Measurements from ENCODE around the gene PRDX1. TPM values are rescaled to one million over a fixed set of nuclear protein-coding genes. Genes with fewer than 3 reads are reported as not detected.

Gene PRDX1
- total and polyA plus RNA-seq, 2 experiments from 2014 or later, result 474 to 775 TPM

- Histone ChIP-seq H3K27ac (no peak overlapping the region), H3K79me2 (ENCODE audit: insufficient read depth) (no peaks in the 10 kb centered on the region)
- no peak for DNase-seq
These were observed 22.1 kb upstream of the PRDX1 start for GRCh38 chr1:45543581-45544417.

GRCh38 chr1:45542591-45542990 lies 20.9 kb upstream of the PRDX1 start:
- no peak overlapping the region for H3K4me3 ChIP-seq
- H2AFZ ChIP-seq, result no peak overlapping the region
- H3K9me2 ChIP-seq (ENCODE audit: insufficient read depth), result no peaks in the 10 kb centered on the region
- no peaks in the 10 kb centered on the region for H3K79me2 ChIP-seq (ENCODE audit: insufficient read depth)
- H3K4me2 ChIP-seq (ENCODE audit: unreplicated experiment), result no peak overlapping the region
- no peaks in the 10 kb centered on the region for H3K9me3 ChIP-seq (ENCODE audit: low read depth)
- 86 to 95% methylated on average over 4 of the region's 4 CpGs for WGBS, 2 experiments (ENCODE audit: low coverage in 1 of 2, low lambda C conversion rate in 2 of 2, missing lambda C conversion rate in 2 of 2)
- H3K36me3 ChIP-seq (ENCODE audit: low read depth), result no peaks in the 10 kb centered on the region
- H4K20me1 ChIP-seq (ENCODE audit: insufficient read depth), result no peaks in the 10 kb centered on the region
- H3K27ac ChIP-seq, result no peak overlapping the region
- TF ChIP-seq EZH2phosphoT487 (IDR thresholded peaks at IDR 0.05; ENCODE audit: insufficient read depth, low read depth), result no peak
- TF ChIP-seq EZH2 (IDR thresholded peaks at IDR 0.05; ENCODE audit: insufficient read depth, poor library complexity, severe bottlenecking), result no peak
- H3K4me1 ChIP-seq (ENCODE audit: insufficient read depth), result no peaks in the 10 kb centered on the region
- DNase-seq, result no peak
- H3F3A ChIP-seq (ENCODE audit: insufficient read depth), result no peaks in the 10 kb centered on the region
- no peaks in the 10 kb centered on the region for H3K27me3 ChIP-seq (replicated peaks; ENCODE audit: insufficient read depth)
- in situ Hi-C loops (cut with MboI), result no loop called here
- no peak overlapping the region for H3K9ac ChIP-seq

More at GRCh38 chr1:45543581-45544417, 22.1 kb upstream of the PRDX1 start:
- no peaks in the 10 kb centered on the region for H3F3A ChIP-seq (ENCODE audit: insufficient read depth)
- H2AFZ ChIP-seq, result no peak overlapping the region; the same call in 1 of the 2 replicates
- no peaks in the 10 kb centered on the region for H3K9me2 ChIP-seq (ENCODE audit: insufficient read depth)
- no peaks in the 10 kb centered on the region for H3K36me3 ChIP-seq (ENCODE audit: low read depth)
- WGBS, 2 experiments (ENCODE audit: low coverage in 1 of 2, low lambda C conversion rate in 2 of 2, missing lambda C conversion rate in 2 of 2), result 41% methylated on average over 8 of the region's 8 CpGs
- in situ Hi-C loops (cut with MboI), result no loop called here
- no peaks in the 10 kb centered on the region for H3K4me1 ChIP-seq (ENCODE audit: insufficient read depth)
- no peaks in the 10 kb centered on the region for H4K20me1 ChIP-seq (ENCODE audit: insufficient read depth)
- H3K9ac ChIP-seq, result no peak overlapping the region
- no peak overlapping the region for H3K4me3 ChIP-seq
- no peaks in the 10 kb centered on the region for H3K27me3 ChIP-seq (replicated peaks; ENCODE audit: insufficient read depth)
- no peaks in the 10 kb centered on the region for H3K9me3 ChIP-seq (ENCODE audit: low read depth)
- no peak for TF ChIP-seq EZH2 (IDR thresholded peaks at IDR 0.05; ENCODE audit: insufficient read depth, poor library complexity, severe bottlenecking)
- no peak for TF ChIP-seq EZH2phosphoT487 (IDR thresholded peaks at IDR 0.05; ENCODE audit: insufficient read depth, low read depth)
- no peak overlapping the region for H3K4me2 ChIP-seq (ENCODE audit: unreplicated experiment)

GRCh38 chr1:45541193-45541592 lies 19.5 kb upstream of the PRDX1 start:
- no peak for TF ChIP-seq EZH2phosphoT487 (IDR thresholded peaks at IDR 0.05; ENCODE audit: insufficient read depth, low read depth)
- no peak for TF ChIP-seq EZH2 (IDR thresholded peaks at IDR 0.05; ENCODE audit: insufficient read depth, poor library complexity, severe bottlenecking)
- H3K4me2 ChIP-seq (ENCODE audit: unreplicated experiment), result no peak overlapping the region
- H3K27me3 ChIP-seq (replicated peaks; ENCODE audit: insufficient read depth), result no peaks in the 10 kb centered on the region
- no peak for DNase-seq
- in situ Hi-C loops (cut with MboI), result no loop called here
- H3F3A ChIP-seq (ENCODE audit: insufficient read depth), result no peaks in the 10 kb centered on the region
- no peaks in the 10 kb centered on the region for H3K4me1 ChIP-seq (ENCODE audit: insufficient read depth)
- no peaks in the 10 kb centered on the region for H4K20me1 ChIP-seq (ENCODE audit: insufficient read depth)
- H3K27ac ChIP-seq, result no peak overlapping the region
- WGBS, 2 experiments (ENCODE audit: low coverage in 1 of 2, low lambda C conversion rate in 2 of 2, missing lambda C conversion rate in 2 of 2), result 91 to 100% methylated on average over 1 of the region's 1 CpG
- no peaks in the 10 kb centered on the region for H3K9me3 ChIP-seq (ENCODE audit: low read depth)
- H3K36me3 ChIP-seq (ENCODE audit: low read depth), result no peaks in the 10 kb centered on the region
- no peak overlapping the region for H3K9ac ChIP-seq
- H3K4me3 ChIP-seq, result no peak overlapping the region
- no peak overlapping the region for H2AFZ ChIP-seq
- H3K79me2 ChIP-seq (ENCODE audit: insufficient read depth), result no peaks in the 10 kb centered on the region
- H3K9me2 ChIP-seq (ENCODE audit: insufficient read depth), result no peaks in the 10 kb centered on the region

GRCh38 chr1:45536886-45537285 lies 15.2 kb upstream of the PRDX1 start:
- Histone ChIP-seq H3K4me2 (ENCODE audit: unreplicated experiment) (no peak overlapping the region), H3F3A (ENCODE audit: insufficient read depth) (no peaks in the 10 kb centered on the region), H3K9ac (no peak overlapping the region), H3K36me3 (ENCODE audit: low read depth) (no peaks in the 10 kb centered on the region), H3K27ac (no peak overlapping the region), H3K9me2 (ENCODE audit: insufficient read depth) (no peaks in the 10 kb centered on the region), H3K4me1 (ENCODE audit: insufficient read depth) (no peaks in the 10 kb centered on the region), H3K9me3 (ENCODE audit: low read depth) (no peaks in the 10 kb centered on the region), H3K79me2 (ENCODE audit: insufficient read depth) (no peaks in the 10 kb centered on the region), H4K20me1 (ENCODE audit: insufficient read depth) (no peaks in the 10 kb centered on the region), H3K4me3 (no peak overlapping the region), H2AFZ (no peak overlapping the region), H3K27me3 (replicated peaks; ENCODE audit: insufficient read depth) (no peaks in the 10 kb centered on the region)
- TF ChIP-seq EZH2 (IDR thresholded peaks at IDR 0.05; ENCODE audit: insufficient read depth, poor library complexity, severe bottlenecking) (no peak), EZH2phosphoT487 (IDR thresholded peaks at IDR 0.05; ENCODE audit: insufficient read depth, low read depth) (no peak)
- in situ Hi-C loops (cut with MboI), result no loop called here
- no peak for DNase-seq
- 49 to 50% methylated on average over 4 of the region's 4 CpGs for WGBS, 2 experiments (ENCODE audit: low coverage in 1 of 2, low lambda C conversion rate in 2 of 2, missing lambda C conversion rate in 2 of 2)

Data from GM23248 (cell line).